ENCODE data around the gene RFX3. TPM values are rescaled to one million over a fixed set of nuclear protein-coding genes. Genes with fewer than 3 reads are reported as not detected.

RFX3 gene
- total RNA-seq, 2 experiments from 2014 or later = 22.9 to 24.8 TPM

DNA sequence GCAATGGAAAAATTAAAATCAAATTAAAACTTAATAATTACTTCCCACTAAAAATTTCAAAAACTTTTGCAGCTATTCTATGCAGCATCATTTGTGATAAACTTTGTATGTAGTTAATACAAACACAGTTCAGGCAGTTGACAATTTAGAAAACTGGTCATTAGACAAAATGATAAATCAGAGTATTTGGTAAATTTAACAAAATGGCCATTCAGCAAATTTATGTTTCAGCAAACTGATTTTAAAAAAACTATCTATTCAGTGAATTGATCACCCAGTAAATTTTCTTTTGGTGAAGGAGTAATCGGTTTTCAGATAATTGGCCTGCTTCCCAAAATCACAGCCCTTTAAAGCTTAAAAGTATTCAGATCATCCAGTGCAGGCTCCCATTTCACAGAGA lies 116.3 kb downstream of the RFX3 start:
- no peaks in the 10 kb centered on the region for H3K36me3 Mint-ChIP-seq (ENCODE audit: low read depth)
- intact Hi-C loops (cut with DNase I, micrococcal nuclease) = no loop called here
- no peaks in the 10 kb centered on the region for H3K27me3 Mint-ChIP-seq
- no peaks in the 10 kb centered on the region for H3K9me3 Mint-ChIP-seq
- CTCF ChIA-PET = no interaction called here
- H3K36me3 ChIP-seq (ENCODE audit: insufficient read depth, low read length) = no peaks in the 10 kb centered on the region
- no peaks in the 10 kb centered on the region for H3K4me1 ChIP-seq (ENCODE audit: insufficient read depth, low read length)
- no peaks in the 10 kb centered on the region for H3K27me3 ChIP-seq (ENCODE audit: control insufficient read depth in 1 of 2, insufficient read depth in 2 of 2, low read length in 2 of 2)
- H3K27ac Mint-ChIP-seq = no peak overlapping the region
- no peak for DNase-seq
- no peak overlapping the region for H3K4me3 Mint-ChIP-seq
- peaks cover 9% of the 10 kb centered on the region for H3K4me1 Mint-ChIP-seq (ENCODE audit: low read depth)
- no peak overlapping the region for H3K4me3 ChIP-seq (ENCODE audit: low read length)
- H3K9me3 ChIP-seq (ENCODE audit: control insufficient read depth in 1 of 2, insufficient read depth in 1 of 2, low read length in 2 of 2) = no peaks in the 10 kb centered on the region
- H3K27ac ChIP-seq (ENCODE audit: low read depth in 1 of 2, low read length in 2 of 2) = no peak overlapping the region
- POLR2A ChIA-PET = no interaction called here
- ATAC-seq (ENCODE audit: poor library complexity) = no peak
- TF ChIP-seq, protein P1, sequence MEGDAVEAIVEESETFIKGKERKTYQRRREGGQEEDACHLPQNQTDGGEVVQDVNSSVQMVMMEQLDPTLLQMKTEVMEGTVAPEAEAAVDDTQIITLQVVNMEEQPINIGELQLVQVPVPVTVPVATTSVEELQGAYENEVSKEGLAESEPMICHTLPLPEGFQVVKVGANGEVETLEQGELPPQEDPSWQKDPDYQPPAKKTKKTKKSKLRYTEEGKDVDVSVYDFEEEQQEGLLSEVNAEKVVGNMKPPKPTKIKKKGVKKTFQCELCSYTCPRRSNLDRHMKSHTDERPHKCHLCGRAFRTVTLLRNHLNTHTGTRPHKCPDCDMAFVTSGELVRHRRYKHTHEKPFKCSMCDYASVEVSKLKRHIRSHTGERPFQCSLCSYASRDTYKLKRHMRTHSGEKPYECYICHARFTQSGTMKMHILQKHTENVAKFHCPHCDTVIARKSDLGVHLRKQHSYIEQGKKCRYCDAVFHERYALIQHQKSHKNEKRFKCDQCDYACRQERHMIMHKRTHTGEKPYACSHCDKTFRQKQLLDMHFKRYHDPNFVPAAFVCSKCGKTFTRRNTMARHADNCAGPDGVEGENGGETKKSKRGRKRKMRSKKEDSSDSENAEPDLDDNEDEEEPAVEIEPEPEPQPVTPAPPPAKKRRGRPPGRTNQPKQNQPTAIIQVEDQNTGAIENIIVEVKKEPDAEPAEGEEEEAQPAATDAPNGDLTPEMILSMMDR (IDR thresholded peaks at IDR 0.05) = no peak

DNA sequence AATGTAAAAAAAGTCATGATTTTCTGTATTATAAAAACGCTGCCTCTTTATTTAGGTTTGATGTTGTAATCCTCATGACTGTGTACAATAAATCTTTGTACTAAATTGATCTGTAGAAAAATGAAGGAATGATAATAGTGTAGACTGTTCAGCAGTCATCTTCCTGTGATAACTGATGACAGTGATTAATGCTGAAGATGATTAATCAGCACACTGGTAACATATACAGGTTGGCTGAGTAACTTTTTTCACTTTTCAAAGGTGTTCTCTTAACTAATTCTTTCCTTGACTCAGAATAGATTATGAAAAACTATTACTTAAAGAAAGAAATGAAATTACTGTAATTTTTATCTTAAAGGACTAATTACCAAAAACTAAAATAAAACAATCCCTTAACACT lies 122.5 kb downstream of the RFX3 start:
- DNase-seq (no peak), ATAC-seq (ENCODE audit: poor library complexity) (no peak)
- Mint-ChIP-seq H3K27ac (no peak overlapping the region), H3K4me3 (no peak overlapping the region), H3K4me1 (ENCODE audit: low read depth) (peaks cover 32% of the 10 kb centered on the region), H3K27me3 (no peaks in the 10 kb centered on the region), H3K9me3 (no peaks in the 10 kb centered on the region), H3K36me3 (ENCODE audit: low read depth) (peaks cover 3% of the 10 kb centered on the region)
- no peaks in the 10 kb centered on the region for H3K36me3 ChIP-seq (ENCODE audit: insufficient read depth, low read length)
- POLR2A ChIA-PET = no interaction called here
- intact Hi-C loops (cut with DNase I, micrococcal nuclease) = no loop called here
- peaks cover 2% of the 10 kb centered on the region for H3K4me1 ChIP-seq (ENCODE audit: insufficient read depth, low read length)
- no peaks in the 10 kb centered on the region for H3K27me3 ChIP-seq (ENCODE audit: control insufficient read depth in 1 of 2, insufficient read depth in 2 of 2, low read length in 2 of 2)
- no peaks in the 10 kb centered on the region for H3K9me3 ChIP-seq (ENCODE audit: control insufficient read depth in 1 of 2, insufficient read depth in 1 of 2, low read length in 2 of 2)
- TF ChIP-seq, protein P1 (IDR thresholded peaks at IDR 0.05) = no peak
- CTCF ChIA-PET = no interaction called here
- H3K4me3 ChIP-seq (ENCODE audit: low read length) = no peak overlapping the region
- H3K27ac ChIP-seq (ENCODE audit: low read depth in 1 of 2, low read length in 2 of 2) = no peak overlapping the region

GRCh38 chr9:3401221-3401954 lies 124.4 kb downstream of the RFX3 start:
- no peak for ATAC-seq (ENCODE audit: poor library complexity)
- Mint-ChIP-seq H3K27me3 (no peaks in the 10 kb centered on the region), H3K4me3 (no peak overlapping the region), H3K4me1 (ENCODE audit: low read depth) (peaks cover 50% of the 10 kb centered on the region), H3K36me3 (ENCODE audit: low read depth) (peaks cover 19% of the 10 kb centered on the region), H3K27ac (no peak overlapping the region), H3K9me3 (no peaks in the 10 kb centered on the region)
- POLR2A ChIA-PET = no interaction called here
- H3K27me3 ChIP-seq (ENCODE audit: control insufficient read depth in 1 of 2, insufficient read depth in 2 of 2, low read length in 2 of 2) = no peaks in the 10 kb centered on the region
- TF ChIP-seq, protein P1 (IDR thresholded peaks at IDR 0.05) = no peak
- intact Hi-C loops (cut with DNase I, micrococcal nuclease) = no loop called here
- no peak overlapping the region for H3K4me3 ChIP-seq (ENCODE audit: low read length)
- no peaks in the 10 kb centered on the region for H3K9me3 ChIP-seq (ENCODE audit: control insufficient read depth in 1 of 2, insufficient read depth in 1 of 2, low read length in 2 of 2)
- DNase-seq = no peak
- no peak overlapping the region for H3K27ac ChIP-seq (ENCODE audit: low read depth in 1 of 2, low read length in 2 of 2)
- CTCF ChIA-PET = interaction anchor here (1.1 to 2.0 kb wide), 2 partner anchors 19 to 40 kb away, joined by 3 to 5 read pairs; no protein-coding TSS in a partner anchor
- no peaks in the 10 kb centered on the region for H3K36me3 ChIP-seq (ENCODE audit: insufficient read depth, low read length)
- peaks cover 6% of the 10 kb centered on the region for H3K4me1 ChIP-seq (ENCODE audit: insufficient read depth, low read length)
